Right lobe of liver (tissue), 4 donors: ENCODE results near the gene GLRX5.

Source experiments
- CTCF ChIP-seq, 4 donors: fragments of 200-600 bp in 3 of 4; fragments of 450-650 bp in 1 of 4; IDR thresholded peaks; one replicate each; pipeline versions ENCODE4 v1.5.1 to v1.8.0; 2016 to 2022; ENCODE audit warnings: antibody characterized with exemption in 4 of 4, mild to moderate bottlenecking in 2 of 4
- POLR2A ChIP-seq: fragments of 450-650 bp; IDR thresholded peaks from one replicate; pipeline ENCODE4 v1.6.1; 2017; ENCODE audit warnings: antibody characterized with exemption, mild to moderate bottlenecking
- donor health status: DM: no; HTN: no; CAD: no.
- donor health status: DM: no; HTN: no; CAD: no.
- donor health status: DM: no; HTN: yes; CAD: no.

DNA sequence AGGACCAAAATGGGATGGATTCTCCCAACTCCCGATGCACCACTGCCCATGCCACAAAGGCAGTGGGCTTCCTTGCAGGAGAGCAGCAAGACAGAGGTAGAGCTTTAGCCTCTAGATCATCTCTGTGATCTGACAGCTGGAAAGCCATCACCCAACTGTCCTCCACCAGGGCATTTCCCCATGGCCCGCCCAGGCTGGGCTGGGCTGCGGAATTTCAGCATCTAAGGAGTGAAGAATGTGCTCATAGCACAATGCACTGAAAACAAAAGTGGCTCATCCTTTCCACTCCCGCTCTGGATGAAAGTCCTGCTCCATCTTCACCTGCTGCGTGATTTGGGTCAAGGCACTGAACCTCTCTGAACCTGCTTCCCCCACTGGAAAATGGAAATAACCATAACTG is 24.0 kb upstream of the GLRX5 start:
- TF ChIP-seq POLR2A (no peak), CTCF (IDR thresholded peaks at IDR 0.05) (no peak)
